Mammary epithelial cell (primary cell): ENCODE measurements around the gene NPB.

ENCODE experiments used
- CTCF ChIP-seq, 2 donors: IDR thresholded peaks in 1 of 2; conservative IDR thresholded peaks in 1 of 2; 2 replicates each; pipeline ENCODE4 v1.5.1; 2011 to 2012; ENCODE audit warnings: inconsistent platforms in 2 of 2, low read length in 2 of 2, mild to moderate bottlenecking in 2 of 2, control low read depth in 1 of 2, low read depth in 1 of 2; ENCODE audit not compliant: insufficient read depth in 1 of 2; ENCODE audit errors: extremely low read depth in 1 of 2
- EZH2 ChIP-seq: IDR thresholded peaks from 2 replicates; pipeline ENCODE4 v1.6.1; 2012; ENCODE audit warnings: low read length, inconsistent platforms, borderline replicate concordance

GRCh38 chr17:81877569-81877968 lies 24.5 kb upstream of the NPB start:
- no peak for TF ChIP-seq CTCF (conservative IDR thresholded peaks at IDR 0.05 in 1 of 2, IDR thresholded peaks at IDR 0.05 in 1 of 2; ENCODE audit: extremely low read depth in 1 of 2, insufficient read depth in 1 of 2, low read depth in 1 of 2, low read length in 2 of 2)
- no peak for TF ChIP-seq EZH2
